Stimulated activated CD8-positive, alpha-beta memory T cell treated with anti-CD3 and anti-CD28 coated beads, Interleukin-2, amount 100 ng/mL, for 1 hour (primary cell): Measurements from ENCODE around the gene SLC39A11.
"Not testable (repeated sequence)": the region's sequence is repeated elsewhere in the genome, so short reads cannot be mapped to it uniquely, and the experiment has no call there.

Experiments
- DNase-seq, 2 donors: peaks; one replicate each; pipeline ENCODE4 v3.0.0-alpha.2; 2020; ENCODE audit warnings: low read depth in 2 of 2

Gene SLC39A11

DNA sequence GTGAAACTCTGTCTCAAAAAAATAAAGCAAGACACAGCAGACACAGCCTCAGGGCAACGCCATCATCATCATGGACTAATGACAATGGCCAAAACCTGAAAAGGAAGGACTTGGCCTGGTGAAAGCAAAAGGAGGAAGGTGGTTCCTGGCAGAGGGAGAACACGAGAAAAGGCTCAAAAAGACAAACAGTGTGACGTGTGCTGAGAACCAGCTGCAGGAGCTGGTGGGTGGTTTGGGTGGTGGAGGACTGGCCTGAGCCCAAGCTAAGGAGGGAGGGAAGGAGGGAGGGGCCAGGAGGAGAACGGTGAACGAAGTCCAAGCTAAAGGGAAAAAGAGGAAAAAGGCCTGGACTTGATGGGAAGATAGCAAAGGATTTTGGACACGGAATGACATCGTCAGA, 85.1 kb downstream of the SLC39A11 start:
- DNase-seq: no peak

DNA sequence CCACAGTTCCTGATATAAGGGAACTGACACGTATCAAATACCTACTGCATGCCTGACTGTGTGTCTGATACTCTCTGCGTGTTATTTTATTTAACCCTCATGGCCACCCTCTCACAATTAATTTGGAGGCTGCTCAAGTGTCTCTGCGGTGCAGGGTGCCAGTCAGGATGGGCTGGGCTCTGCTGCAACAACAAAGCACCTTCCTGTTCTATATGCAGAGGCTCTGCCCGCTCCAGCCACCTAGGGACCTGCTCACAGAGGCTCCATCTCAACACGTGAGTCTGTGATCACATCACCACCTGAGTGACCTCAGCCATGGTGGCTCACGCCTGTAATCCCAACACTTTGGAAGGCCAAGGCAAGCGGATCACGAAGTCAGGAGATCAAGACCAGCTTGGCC, 87.1 kb downstream of the SLC39A11 start:
- no peak for DNase-seq

DNA sequence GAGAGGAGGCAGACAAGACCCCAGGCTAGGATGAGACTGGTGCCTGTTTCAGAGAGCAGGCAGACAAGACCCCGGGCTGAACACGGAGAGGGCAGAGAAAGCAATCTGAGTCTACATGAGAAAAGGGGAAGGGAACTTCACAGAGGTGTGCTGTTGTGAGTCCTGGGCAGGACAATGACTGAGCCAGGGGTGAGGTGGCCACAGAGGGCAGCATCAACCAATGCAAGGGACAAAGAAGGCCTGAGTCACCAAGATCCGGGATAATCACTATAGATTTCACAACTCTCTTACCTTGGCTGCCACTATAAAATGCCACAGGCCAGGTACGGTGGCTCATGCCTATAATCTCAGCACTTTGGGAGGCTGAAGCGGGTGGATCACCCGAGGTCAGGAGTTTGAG, 89.0 kb downstream of the SLC39A11 start:
- no peak for DNase-seq

DNA sequence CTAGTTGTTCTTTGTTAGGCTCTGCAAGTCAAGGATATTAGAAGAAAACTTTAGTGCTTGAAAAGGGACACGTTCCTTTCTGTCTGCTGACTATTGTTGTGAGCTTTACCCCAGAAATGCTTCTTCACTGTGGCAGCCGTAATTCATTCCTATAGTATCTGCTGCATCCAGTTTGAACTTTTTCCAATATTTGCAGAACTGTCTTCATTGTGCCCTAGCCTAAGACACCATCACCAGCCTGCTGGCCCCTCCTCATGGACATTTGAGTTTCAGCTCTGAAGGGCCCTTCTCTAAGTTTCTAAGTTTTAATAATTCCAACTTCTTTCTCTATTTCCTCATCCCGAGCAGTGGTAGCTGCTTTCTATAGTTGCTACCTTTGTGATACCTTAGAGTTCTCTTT, 91.7 kb downstream of the SLC39A11 start:
- no peak for DNase-seq

DNA sequence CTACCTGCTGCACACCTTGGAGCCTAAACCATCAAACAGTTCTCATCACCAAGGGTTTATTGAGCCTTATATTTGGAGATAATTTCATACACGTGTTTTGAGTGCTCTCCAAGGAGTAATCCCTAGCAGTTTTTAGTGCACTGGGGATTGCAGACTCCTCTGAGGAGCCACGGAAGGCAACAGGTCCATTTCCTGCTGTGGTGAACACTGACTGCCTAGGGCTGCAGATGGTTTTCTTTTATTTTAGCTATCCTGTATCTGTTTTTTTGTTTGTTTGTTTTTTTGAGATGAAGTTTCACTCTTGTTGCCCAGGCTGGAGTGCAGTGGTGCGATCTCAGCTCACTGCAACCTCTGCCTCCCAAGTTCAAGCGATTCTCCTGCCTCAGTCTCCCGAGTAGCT, 93.0 kb downstream of the SLC39A11 start:
- DNase-seq: not testable (repeated sequence)

DNA sequence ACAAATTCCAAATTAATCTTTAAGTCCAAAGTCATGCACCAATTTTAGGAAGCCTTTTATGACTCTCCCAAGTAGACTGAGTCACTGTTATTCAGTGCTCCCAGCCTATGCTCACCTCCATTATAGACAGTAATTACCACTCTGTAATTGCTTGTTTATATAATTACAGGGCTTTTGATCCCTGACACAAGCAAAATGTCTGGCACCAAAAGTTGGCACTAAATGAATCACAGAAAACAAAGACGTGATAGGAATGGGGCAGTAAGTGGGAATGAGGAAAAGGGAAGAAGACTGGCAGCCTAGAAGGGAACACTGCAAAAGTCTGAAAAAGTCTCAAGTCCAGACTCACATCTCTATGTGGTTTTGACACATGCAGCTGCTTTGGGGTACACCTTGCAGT, 94.1 kb downstream of the SLC39A11 start:
- no peak for DNase-seq

DNA sequence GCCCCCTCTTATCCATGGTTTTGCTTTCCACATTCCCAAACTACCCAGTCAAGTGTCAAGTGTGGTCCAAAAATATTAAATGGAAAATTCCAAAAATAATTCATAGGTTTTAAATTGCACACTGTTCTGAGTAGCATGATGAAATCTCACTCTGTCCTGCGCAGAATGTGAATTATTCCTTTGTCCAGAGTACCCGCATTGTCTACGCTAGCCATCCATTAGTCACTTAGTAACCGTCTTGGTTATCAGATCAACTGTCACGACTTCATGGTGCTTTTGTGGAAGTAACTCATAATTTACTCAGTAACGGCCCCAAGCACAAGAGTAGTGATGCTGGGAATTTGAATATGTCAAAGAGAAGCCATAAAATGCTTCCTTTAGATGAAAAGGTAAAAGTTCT, 94.9 kb downstream of the SLC39A11 start:
- DNase-seq: no peak

- no peak for DNase-seq
These were observed 95.7 kb downstream of the SLC39A11 start for GRCh38 chr17:72996791-72997190.

- DNase-seq: no peak
These were observed 97.4 kb downstream of the SLC39A11 start for GRCh38 chr17:72995008-72995656.

- not testable (repeated sequence) for DNase-seq
These were observed 99.6 kb downstream of the SLC39A11 start for GRCh38 chr17:72992783-72993467.

- no peak for DNase-seq
These were observed 100.8 kb downstream of the SLC39A11 start for GRCh38 chr17:72991651-72992050.

- DNase-seq: no peak
These were observed 103.3 kb downstream of the SLC39A11 start for GRCh38 chr17:72989074-72989610.

- DNase-seq: no peak
These were observed 104.0 kb downstream of the SLC39A11 start for GRCh38 chr17:72988451-72988850.

DNA sequence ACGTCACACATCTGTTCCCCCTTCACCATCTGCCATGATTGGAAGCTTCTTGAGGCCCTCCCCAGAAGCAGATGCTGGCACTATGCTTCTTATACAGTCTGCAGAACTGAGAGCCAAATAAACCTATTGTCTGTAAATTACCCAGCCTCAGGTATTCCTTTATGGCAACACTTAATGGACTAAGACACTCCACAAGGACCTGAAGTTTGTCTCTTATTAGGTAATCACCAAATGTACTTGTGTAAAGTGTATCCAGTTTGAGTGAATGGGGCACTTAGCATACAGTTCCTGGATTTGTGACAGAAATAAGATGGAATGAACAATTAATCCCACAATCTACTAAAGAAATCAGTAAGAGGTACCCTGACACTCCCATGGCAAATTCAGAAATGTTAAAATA, 105.3 kb downstream of the SLC39A11 start:
- DNase-seq: no peak

DNA sequence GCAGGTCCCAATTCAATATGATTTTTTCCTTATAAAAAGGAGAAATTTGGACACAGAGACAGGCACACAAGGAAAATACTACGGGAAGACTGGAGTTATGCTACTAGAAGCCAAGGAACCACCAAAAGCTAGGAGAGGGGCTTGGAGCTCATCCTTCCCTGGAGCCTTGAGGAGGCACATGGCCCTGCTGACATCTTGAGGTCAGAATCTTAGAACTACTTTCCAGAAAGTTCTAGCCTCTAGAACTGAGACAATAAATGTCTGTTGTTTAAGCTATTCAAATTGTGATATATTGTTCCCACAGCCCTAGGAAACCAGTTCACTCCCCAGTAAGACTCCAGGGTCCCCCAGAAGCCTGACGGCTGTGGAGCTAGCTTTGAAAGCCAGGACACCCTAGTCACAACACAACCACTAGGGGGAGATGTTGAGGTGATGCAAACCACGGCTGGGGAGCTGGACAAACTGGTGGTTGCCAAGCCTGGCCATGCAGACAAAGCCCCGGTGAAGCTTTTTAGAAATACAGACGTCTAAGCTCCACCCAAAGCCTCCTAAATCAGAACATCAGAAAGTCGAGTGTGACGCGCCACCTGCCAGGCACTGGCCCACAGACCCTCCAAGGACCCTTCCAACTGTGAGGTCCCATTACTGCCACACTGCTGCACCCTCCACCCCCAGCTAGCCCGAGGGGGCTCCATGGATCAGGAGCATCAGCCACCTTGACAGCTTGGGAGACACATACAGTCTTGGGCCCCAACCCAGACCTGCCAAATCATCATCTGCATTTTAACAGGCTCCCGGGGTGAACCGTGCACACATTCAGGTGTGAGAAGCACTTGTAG, 106.4 kb downstream of the SLC39A11 start:
- peak in 1 of 2 donors; percentile 11 for DNase-seq

- no peak for DNase-seq
These were observed 107.6 kb downstream of the SLC39A11 start for GRCh38 chr17:72984926-72985325.

GRCh38 chr17:72984145-72984925, 108.2 kb downstream of the SLC39A11 start:
- no peak for DNase-seq

GRCh38 chr17:72982680-72983079, 109.8 kb downstream of the SLC39A11 start:
- no peak for DNase-seq

DNA sequence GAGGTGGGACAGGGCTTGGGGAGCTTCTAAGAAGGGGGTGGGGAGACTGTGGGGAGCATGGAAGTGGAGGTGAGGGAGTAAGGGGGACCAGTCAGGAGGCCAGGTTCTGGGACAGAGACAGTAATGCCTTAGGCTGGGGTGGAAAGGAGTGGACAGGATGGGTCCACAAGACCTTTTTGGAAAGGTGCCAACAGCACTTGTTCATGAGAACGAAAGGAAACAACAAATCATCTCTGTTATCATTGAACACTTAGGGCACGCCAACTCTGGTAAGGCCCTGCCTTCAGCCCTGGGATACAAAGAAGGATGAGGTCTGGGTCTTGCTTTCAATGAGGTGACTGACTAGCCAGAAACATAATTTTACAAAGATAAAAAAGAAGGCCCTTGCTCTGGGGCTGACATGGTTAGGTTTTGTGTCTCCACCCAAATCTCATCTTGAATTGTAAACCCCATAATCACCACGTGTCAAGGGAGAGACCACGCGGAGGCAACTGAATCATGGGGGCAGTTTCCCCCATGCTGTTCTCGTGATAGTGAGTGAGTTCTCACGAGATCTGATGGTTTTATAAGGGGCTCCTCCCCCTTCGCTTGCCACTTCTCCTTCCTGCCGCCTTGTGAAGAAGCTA, 113.8 kb downstream of the SLC39A11 start:
- no peak for DNase-seq

GRCh38 chr17:72977771-72978417, 114.6 kb downstream of the SLC39A11 start:
- DNase-seq: no peak
